ENCODE data around the gene MED20. TPM values are rescaled to one million over a fixed set of nuclear protein-coding genes. Genes with fewer than 3 reads are reported as not detected.

The MED20 gene
- total and polyA plus RNA-seq, 2 of the 8 experiments (the other 6 are each of a cell fraction or from before 2014, with no cell fraction given), result 38.7 to 51.8 TPM

GRCh38 chr6:41931792-41932191, 10.9 kb upstream of the MED20 start:
- peaks cover 56 to 85% (median 75%) of the 10 kb centered on the region in 4 experiments for H3K36me3 ChIP-seq (ENCODE audit: control insufficient read depth in 2 of 4, insufficient read depth in 4 of 4, low read length in 3 of 4)
- no peak overlapping the region for H4K8ac ChIP-seq (ENCODE audit: extremely low read depth, insufficient read depth, low read length)
- H4K91ac ChIP-seq (replicated peaks; ENCODE audit: insufficient read length, low read length), result no peak overlapping the region
- H3K56ac ChIP-seq (replicated peaks; ENCODE audit: insufficient read length, low read depth, low read length), result no peak overlapping the region
- CTCF ChIA-PET (ENCODE audit: partially characterized antibody), result interaction anchor here (4.1 to 13.7 kb wide), 2 partner anchors 10 to 112 kb away, joined by 27 to 219 read pairs; partner anchors contain the start of genes BYSL and MED20
- peaks cover 2 to 14% of the 10 kb centered on the region in 2 experiments for H4K20me1 ChIP-seq (replicated peaks in 1 of 2; ENCODE audit: control insufficient read depth in 1 of 2, insufficient read depth in 2 of 2, low read length in 2 of 2)
- H3K79me1 ChIP-seq (ENCODE audit: low read depth, low read length), result peaks cover 3% of the 10 kb centered on the region
- peaks cover 0 to 2% of the 10 kb centered on the region in 2 experiments; a peak in 1 of 4 replicates for H3K79me2 ChIP-seq (ENCODE audit: control insufficient read depth in 1 of 2, insufficient read depth in 2 of 2, low read length in 2 of 2)
- peaks cover 0 to 3% (median 0%) of the 10 kb centered on the region in 4 experiments; a peak in 2 of 7 replicates for H3K4me1 ChIP-seq (replicated peaks in 1 of 4; ENCODE audit: control insufficient read depth in 3 of 4, insufficient read depth in 4 of 4, low read length in 3 of 4)
- no peak overlapping the region for H2BK5ac ChIP-seq (ENCODE audit: low read depth, low read length)
- no peak overlapping the region for H3K9ac ChIP-seq (replicated peaks in 1 of 4; ENCODE audit: extremely low read depth in 1 of 4, low read depth in 3 of 4, low read length in 3 of 4)
- no peak overlapping the region for H3K4me3 ChIP-seq (ENCODE audit: extremely low read depth in 1 of 4, insufficient read depth in 2 of 4, low read depth in 3 of 4, low read length in 4 of 4)
- H2AFZ ChIP-seq (ENCODE audit: low read length), result no peak overlapping the region
- H3K23me2 ChIP-seq (ENCODE audit: low read depth, low read length), result no peaks in the 10 kb centered on the region
- 90% methylated on average over 2 of the region's 2 CpGs; no CpG with 5 or more reads in 1 of the 2 experiments for WGBS, 2 experiments (ENCODE audit: extremely low coverage in 1 of 2, insufficient coverage in 1 of 2, insufficient read length in 1 of 2, insufficient replicate concordance in 2 of 2, low coverage in 1 of 2, low lambda C conversion rate in 2 of 2, missing lambda C conversion rate in 1 of 2)
- H2BK15ac ChIP-seq (ENCODE audit: low read length), result no peak overlapping the region
- H3K4me2 ChIP-seq (ENCODE audit: insufficient read depth in 1 of 2, low read depth in 2 of 2, low read length in 2 of 2), result no peak overlapping the region
- no peak overlapping the region for H3K18ac ChIP-seq (ENCODE audit: extremely low read depth, low read length)
- H2BK120ac ChIP-seq (replicated peaks; ENCODE audit: low read depth, low read length), result no peak overlapping the region
- H3K9me3 ChIP-seq (ENCODE audit: insufficient read depth in 2 of 2, low read depth in 1 of 2, low read length in 1 of 2), result no peaks in the 10 kb centered on the region
- no peak overlapping the region for H2BK12ac ChIP-seq (ENCODE audit: low read depth, low read length)
- no peak overlapping the region for H3K27ac ChIP-seq (ENCODE audit: low read depth, low read length)
- no peak overlapping the region for H4K5ac ChIP-seq (ENCODE audit: insufficient read length, low read depth, low read length)
- no peak overlapping the region for H3K14ac ChIP-seq (ENCODE audit: insufficient read length)
- no peaks in the 10 kb centered on the region for H3K27me3 ChIP-seq (replicated peaks in 1 of 4; ENCODE audit: control insufficient read depth in 3 of 4, extremely low read depth in 1 of 4, insufficient read depth in 3 of 4, low read length in 3 of 4)
- POLR2A ChIA-PET (ENCODE audit: partially characterized antibody), result interaction anchor here (1.1 to 16.6 kb wide), 4 partner anchors 5 to 114 kb away, joined by 3 to 235 read pairs (median 196); partner anchors contain the start of genes BYSL, CCND3, MED20 and TAF8
- H2BK20ac ChIP-seq (ENCODE audit: low read length), result no peak overlapping the region
- H3K23ac ChIP-seq (ENCODE audit: insufficient read length), result no peak overlapping the region
- H3K4ac ChIP-seq (replicated peaks; ENCODE audit: insufficient read length, low read depth, low read length), result no peak overlapping the region
- TF ChIP-seq TCF12 (IDR thresholded peaks at IDR 0.05; ENCODE audit: low read depth, low read length) (no peak), CTBP2 (IDR thresholded peaks at IDR 0.05; ENCODE audit: borderline replicate concordance, insufficient read depth, insufficient read length, low read length) (no peak), POLR2AphosphoS5 (IDR thresholded peaks at IDR 0.05; ENCODE audit: low read depth, low read length) (no peak), RXRA (IDR thresholded peaks at IDR 0.05; ENCODE audit: insufficient read depth, low read depth, low read length) (no peak), RNF2 (IDR thresholded peaks at IDR 0.05; ENCODE audit: borderline replicate concordance, low read depth, low read length, missing control alignments, poor library complexity, severe bottlenecking) (no peak), TBP (IDR thresholded peaks at IDR 0.05; ENCODE audit: low read depth, low read length) (no peak), TEAD4 (IDR thresholded peaks at IDR 0.05; ENCODE audit: low read depth, low read length) (no peak), CHD1 (IDR thresholded peaks at IDR 0.05; ENCODE audit: low read depth, low read length) (no peak), HDAC6 (IDR thresholded peaks at IDR 0.05; ENCODE audit: low read depth, low read length) (no peak), POLR2A (IDR thresholded peaks at IDR 0.05; ENCODE audit: control extremely low read depth in 1 of 2, low read depth in 2 of 2, low read length in 2 of 2) (no peak), GABPA (IDR thresholded peaks at IDR 0.05; ENCODE audit: borderline replicate concordance, insufficient read depth, low read length) (no peak), NANOG (IDR thresholded peaks at IDR 0.05; ENCODE audit: insufficient read depth, low read depth, low read length, poor library complexity, severe bottlenecking) (no peak)
- FAIRE-seq (no peak), DNase-seq (ENCODE audit: low read depth in 1 of 2, low spot score in 2 of 2) (no peak)
- no peak overlapping the region for H2AK5ac ChIP-seq (ENCODE audit: low read depth, low read length)
